ENCODE measurements around the gene GSTT2B.

DNA sequence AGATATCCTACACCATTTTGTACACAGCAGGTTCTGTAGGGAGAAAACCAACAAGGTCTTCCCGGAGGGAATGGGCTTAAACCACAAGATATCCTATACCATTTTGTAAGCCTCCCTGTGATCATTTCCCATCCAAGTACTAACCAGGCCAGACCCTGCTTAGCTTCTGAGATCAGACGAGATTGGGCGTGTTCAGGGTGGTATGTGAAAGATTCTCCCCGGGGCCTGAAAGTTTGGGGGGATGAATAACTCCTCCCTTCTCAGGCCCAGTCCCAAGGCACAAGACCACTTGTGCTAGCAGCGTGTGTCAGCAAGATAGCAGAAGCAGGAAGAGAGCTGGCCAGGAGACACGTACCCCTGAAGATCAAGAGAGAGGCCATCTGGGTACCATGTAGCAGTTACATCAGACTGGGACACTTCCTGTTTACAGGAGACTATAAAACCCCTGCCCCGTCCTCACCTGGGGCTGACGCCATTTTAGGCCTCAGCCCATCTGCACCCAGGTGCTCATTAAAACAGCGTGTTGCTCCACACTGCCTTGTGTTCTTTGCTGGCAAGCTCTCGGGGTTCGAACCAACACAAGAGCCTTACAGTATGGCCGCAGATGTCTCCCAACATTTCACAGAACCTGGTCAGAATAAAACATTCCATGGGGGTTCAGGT, 49.5 kb downstream of the GSTT2B start:
- TF ChIP-seq REST (IDR thresholded peaks at IDR 0.05; ENCODE audit: low read depth, low read length) (no peak), POLR2AphosphoS5 (IDR thresholded peaks at IDR 0.05; ENCODE audit: low read depth, low read length) (no peak), TAF1 (IDR thresholded peaks at IDR 0.05; ENCODE audit: borderline replicate concordance, low read depth, low read length) (no peak), RFX5 (IDR thresholded peaks at IDR 0.05; ENCODE audit: low read length) (no peak), FOXM1 (IDR thresholded peaks at IDR 0.05; ENCODE audit: low read depth) (no peak), IRF3 (IDR thresholded peaks at IDR 0.05; ENCODE audit: low read depth, low read length) (no peak), CTCF (IDR thresholded peaks at IDR 0.05) (no peak)
